HepG2 (cell line): Measurements from ENCODE around the gene ALOX5AP.

Source experiments
- EED ChIP-seq: sonication (generic); formaldehyde crosslinking; IDR thresholded peaks from 2 replicates; pipeline ENCODE4 v1.5.0; 2020; ENCODE audit warnings: mild to moderate bottlenecking, missing genetic modification reagents
- EZH2 ChIP-seq: conservative IDR thresholded peaks from 2 replicates; pipeline ENCODE4 v1.6.1; 2012; ENCODE audit warnings: mild to moderate bottlenecking, low read depth, low read length, moderate library complexity
- GZF1 ChIP-seq: sonication (generic); formaldehyde crosslinking; IDR thresholded peaks from 2 replicates; pipeline ENCODE4 v1.5.1; 2020; ENCODE audit warnings: mild to moderate bottlenecking, missing genetic modification reagents
- MLX ChIP-seq: IDR thresholded peaks from 2 replicates; pipeline ENCODE4 v1.6.1; 2016
- PLSCR1 ChIP-seq: sonication (generic); formaldehyde crosslinking; IDR thresholded peaks from 2 replicates; pipeline ENCODE4 v1.5.0; 2020; ENCODE audit warnings: missing genetic modification reagents, mild to moderate bottlenecking, borderline replicate concordance
- RFX3 ChIP-seq: IDR thresholded peaks from 2 replicates; pipeline ENCODE4 v1.6.1; 2016; ENCODE audit warnings: missing biosample characterization, missing genetic modification reagents
- RNF2 ChIP-seq: fragments of 450-650 bp; conservative IDR thresholded peaks from 2 replicates; pipeline ENCODE4 v1.6.1; 2016; ENCODE audit warnings: low read depth
- SIN3A ChIP-seq: IDR thresholded peaks from 2 replicates; pipeline ENCODE4 v1.6.1; 2011; ENCODE audit warnings: low read depth, mild to moderate bottlenecking, control low read depth, low read length, borderline replicate concordance
- SP4 ChIP-seq: sonication (generic); formaldehyde crosslinking; IDR thresholded peaks from 2 replicates; pipeline ENCODE4 v1.8.1; 2023; ENCODE audit warnings: mild to moderate bottlenecking, missing genetic modification reagents
- XBP1 ChIP-seq: sonication (generic); formaldehyde crosslinking; IDR thresholded peaks from 2 replicates; pipeline ENCODE4 v1.5.0; 2020; ENCODE audit warnings: missing genetic modification reagents
- ZBTB46 ChIP-seq: sonication (generic); formaldehyde crosslinking; IDR thresholded peaks from 2 replicates; pipeline ENCODE4 v1.4.0; 2020; ENCODE audit warnings: mild to moderate bottlenecking, missing genetic modification reagents, borderline replicate concordance
- ZFP36 ChIP-seq: fragments of 150-350 bp; IDR thresholded peaks from 2 replicates; pipeline ENCODE4 v1.6.1; 2018; ENCODE audit warnings: borderline replicate concordance, low read length, low read depth; ENCODE audit not compliant: partially characterized antibody
- ZNF747 ChIP-seq: sonication (generic); formaldehyde crosslinking; IDR thresholded peaks from 2 replicates; pipeline ENCODE4 v1.8.1; 2023; ENCODE audit warnings: missing genetic modification reagents, mild to moderate bottlenecking, borderline replicate concordance

- TF ChIP-seq RNF2 (no peak), ZBTB46 (CRISPR knock-in tag) (no peak), ZNF747 (CRISPR knock-in tag) (no peak), EED (no peak), MLX (no peak), RFX3 (CRISPR knock-in tag) (no peak), PLSCR1 (CRISPR knock-in tag) (no peak), EZH2 (no peak), SP4 (CRISPR knock-in tag) (no peak), SIN3A (no peak), GZF1 (CRISPR knock-in tag) (no peak), XBP1 (no peak), ZFP36 (no peak)
Measured at GRCh38 chr13:30735872-30736175, 481 bp downstream of the ALOX5AP start.
